ENCODE results near the gene IMPA2. TPM values are rescaled to one million over a fixed set of nuclear protein-coding genes. Genes with fewer than 3 reads are reported as not detected.

Gene IMPA2
- total and polyA plus RNA-seq, 2 donors, result 9.1 to 19.5 TPM

DNA sequence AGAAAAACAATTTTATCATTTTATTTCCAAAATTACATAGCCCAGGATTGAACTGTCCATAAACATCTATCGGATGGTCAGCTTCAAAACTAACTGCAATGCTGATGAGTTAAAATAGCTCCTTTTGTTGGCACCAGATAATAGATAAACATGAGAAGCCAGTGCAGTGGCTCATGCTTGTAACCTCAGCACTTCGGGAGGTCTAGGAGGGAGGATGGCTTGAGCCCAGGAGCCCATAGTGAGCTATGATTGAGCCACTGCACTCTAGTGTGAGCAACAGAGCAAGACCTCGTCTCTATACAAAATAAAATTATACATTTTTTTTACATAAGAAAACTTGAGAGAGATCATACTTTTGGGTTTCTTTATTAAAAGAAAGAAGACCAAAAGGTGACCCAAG is 34.6 kb upstream of the IMPA2 start:
- peak overlapping the region; percentile 46 to 52 for H3K4me3 ChIP-seq (ENCODE audit: low read length in 2 of 2)
- H3K4me1 ChIP-seq (ENCODE audit: control insufficient read depth in 2 of 2, insufficient read depth in 2 of 2, low read length in 2 of 2), result peaks cover 0 to 3% of the 10 kb centered on the region in 2 donors
- peak in 2 of 9 donors; percentile 5 to 11 for DNase-seq (ENCODE audit: low read depth in 6 of 9, low spot score in 9 of 9)
- H3K36me3 ChIP-seq (ENCODE audit: control insufficient read depth in 2 of 2, insufficient read depth in 2 of 2, low read length in 1 of 2), result no peaks in the 10 kb centered on the region
- H3K9me3 ChIP-seq (ENCODE audit: control insufficient read depth in 2 of 2, insufficient read depth in 1 of 2, low read length in 1 of 2), result no peaks in the 10 kb centered on the region
- WGBS, result 50% methylated on average over 3 of the region's 3 CpGs
- H3K27ac ChIP-seq (ENCODE audit: low read depth in 1 of 2, low read length in 1 of 2), result peak overlapping the region in 1 of 2 donors; percentile 61
- peaks cover 0 to 2% of the 10 kb centered on the region in 2 donors for H3K27me3 ChIP-seq (ENCODE audit: control insufficient read depth in 2 of 2, insufficient read depth in 1 of 2, low read length in 1 of 2)

DNA sequence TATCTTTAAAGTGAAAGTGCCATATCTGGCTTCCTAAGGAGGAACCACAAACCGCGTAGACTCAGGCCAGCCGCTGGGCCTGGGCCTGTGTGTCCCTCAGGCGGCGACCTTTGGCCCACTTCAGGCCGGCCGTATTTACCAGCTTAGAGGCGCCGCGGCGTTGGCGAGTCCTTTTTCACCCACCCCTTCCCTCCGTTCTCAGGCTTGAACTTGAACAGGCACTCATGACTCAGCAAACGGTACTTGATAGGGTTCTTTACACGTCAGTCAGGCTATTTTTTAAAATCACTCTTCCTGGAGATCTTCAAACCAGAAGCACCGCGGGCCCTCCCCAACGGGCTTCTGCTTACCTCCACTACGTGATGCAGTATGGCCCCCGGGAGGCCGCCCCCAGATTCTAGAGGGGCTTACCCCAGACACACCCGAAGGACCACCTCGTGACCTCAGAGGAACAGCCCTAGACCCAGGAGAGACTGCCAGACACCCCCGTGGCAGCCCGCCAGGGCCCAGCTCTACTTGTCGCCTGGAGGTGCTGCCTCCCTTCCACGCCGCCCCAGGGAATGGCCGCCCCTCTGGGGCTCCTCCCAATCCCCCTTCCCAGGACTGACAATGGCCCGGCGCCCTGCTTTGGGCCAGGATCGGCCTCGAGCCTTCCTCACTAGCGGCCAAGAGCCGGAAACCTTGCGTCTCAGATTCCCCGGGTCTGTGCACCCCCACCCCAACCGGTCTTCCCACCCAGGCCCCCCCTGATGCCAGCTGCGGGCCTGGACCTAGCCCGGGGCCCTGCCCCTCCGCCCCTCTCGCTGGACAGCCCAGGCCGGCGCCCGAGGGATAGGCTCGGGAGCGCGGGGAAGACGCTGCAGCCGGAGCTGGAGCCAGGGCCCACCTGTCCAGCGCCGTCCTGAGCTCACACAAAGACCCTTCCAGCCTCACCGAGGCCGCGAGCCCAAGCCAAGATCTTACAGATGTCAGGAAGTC is 33.8 kb upstream of the IMPA2 start:
- Histone ChIP-seq H3K9me3 (ENCODE audit: control insufficient read depth in 2 of 2, insufficient read depth in 1 of 2, low read length in 1 of 2) (no peaks in the 10 kb centered on the region), H3K27ac (ENCODE audit: low read depth in 1 of 2, low read length in 1 of 2) (peak overlapping the region; percentile 61 to 82), H3K27me3 (ENCODE audit: control insufficient read depth in 2 of 2, insufficient read depth in 1 of 2, low read length in 1 of 2) (peaks cover 0 to 2% of the 10 kb centered on the region in 2 donors), H3K4me1 (ENCODE audit: control insufficient read depth in 2 of 2, insufficient read depth in 2 of 2, low read length in 2 of 2) (peaks cover 0 to 3% of the 10 kb centered on the region in 2 donors), H3K4me3 (ENCODE audit: low read length in 2 of 2) (peak overlapping the region; percentile 46 to 52), H3K36me3 (ENCODE audit: control insufficient read depth in 2 of 2, insufficient read depth in 2 of 2, low read length in 1 of 2) (no peaks in the 10 kb centered on the region)
- 10% methylated on average over 55 of the region's 55 CpGs for WGBS
- peak; percentile 52 to 87 (median 65) for DNase-seq (ENCODE audit: low read depth in 6 of 9, low spot score in 9 of 9)

DNA sequence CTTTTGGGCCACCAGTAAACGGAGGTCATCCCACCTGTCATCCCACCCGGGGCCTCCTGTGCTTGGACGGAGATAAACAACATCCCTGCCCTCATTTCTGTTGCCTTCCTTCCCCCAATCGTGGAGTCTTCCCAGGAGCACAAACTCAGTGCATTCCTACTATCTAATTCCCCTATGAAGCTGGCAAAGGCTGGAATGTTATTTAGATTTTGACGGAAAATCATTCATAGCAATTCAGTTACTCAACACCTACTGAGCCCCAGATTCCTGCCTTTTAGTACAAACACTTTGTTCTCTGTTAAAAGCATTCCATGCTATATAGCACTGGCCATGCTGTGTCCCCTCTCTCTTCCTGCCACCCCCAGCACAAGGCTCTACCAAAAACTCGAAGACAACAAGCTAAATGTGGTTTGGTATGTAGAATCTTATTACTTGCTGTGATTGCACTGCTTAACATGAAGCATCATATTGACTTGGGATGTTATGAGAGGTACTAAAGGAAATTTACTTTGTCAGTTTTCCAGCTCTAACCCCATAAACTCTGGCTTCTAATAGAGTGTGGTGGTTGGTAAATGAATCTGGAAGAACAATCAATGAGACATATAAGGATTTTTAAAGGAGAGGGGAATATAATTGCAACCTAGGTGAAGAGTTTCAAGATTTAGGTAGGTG is 32.3 kb upstream of the IMPA2 start:
- Histone ChIP-seq H3K4me3 (ENCODE audit: low read length in 2 of 2) (no peak overlapping the region), H3K27ac (ENCODE audit: low read depth in 1 of 2, low read length in 1 of 2) (no peak overlapping the region), H3K27me3 (ENCODE audit: control insufficient read depth in 2 of 2, insufficient read depth in 1 of 2, low read length in 1 of 2) (peaks cover 0 to 2% of the 10 kb centered on the region in 2 donors), H3K4me1 (ENCODE audit: control insufficient read depth in 2 of 2, insufficient read depth in 2 of 2, low read length in 2 of 2) (peaks cover 0 to 3% of the 10 kb centered on the region in 2 donors), H3K36me3 (ENCODE audit: control insufficient read depth in 2 of 2, insufficient read depth in 2 of 2, low read length in 1 of 2) (no peaks in the 10 kb centered on the region), H3K9me3 (ENCODE audit: control insufficient read depth in 2 of 2, insufficient read depth in 1 of 2, low read length in 1 of 2) (no peaks in the 10 kb centered on the region)
- no peak for DNase-seq (ENCODE audit: low read depth in 6 of 9, low spot score in 9 of 9)
- WGBS, result 93% methylated on average over 6 of the region's 6 CpGs

DNA sequence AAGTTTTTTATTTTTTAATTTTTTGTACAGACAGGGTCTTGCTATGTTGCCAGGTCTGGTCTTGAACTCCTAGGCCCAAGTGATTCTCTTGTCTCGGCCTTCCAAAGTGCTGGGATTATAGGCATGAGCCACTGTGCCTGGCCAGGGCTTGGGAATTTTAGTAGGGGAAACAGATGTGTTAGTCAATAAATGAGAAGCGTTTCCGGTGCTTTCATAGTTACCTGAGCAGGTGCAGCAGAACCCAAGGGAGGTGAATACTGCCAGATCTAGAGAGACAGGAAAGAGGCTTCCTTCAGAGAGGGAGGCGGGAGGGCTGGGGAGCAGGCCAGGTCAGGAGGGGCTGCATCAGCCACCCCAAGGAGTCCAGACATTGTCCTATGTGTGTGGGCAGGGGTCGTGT is 30.5 kb upstream of the IMPA2 start:
- no peaks in the 10 kb centered on the region for H3K36me3 ChIP-seq (ENCODE audit: control insufficient read depth in 2 of 2, insufficient read depth in 2 of 2, low read length in 1 of 2)
- peaks cover 0 to 2% of the 10 kb centered on the region in 2 donors for H3K27me3 ChIP-seq (ENCODE audit: control insufficient read depth in 2 of 2, insufficient read depth in 1 of 2, low read length in 1 of 2)
- peaks cover 0 to 3% of the 10 kb centered on the region in 2 donors for H3K4me1 ChIP-seq (ENCODE audit: control insufficient read depth in 2 of 2, insufficient read depth in 2 of 2, low read length in 2 of 2)
- H3K4me3 ChIP-seq (ENCODE audit: low read length in 2 of 2), result no peak overlapping the region
- H3K27ac ChIP-seq (ENCODE audit: low read depth in 1 of 2, low read length in 1 of 2), result no peak overlapping the region
- no peak for DNase-seq (ENCODE audit: low read depth in 6 of 9, low spot score in 9 of 9)
- WGBS, result 82% methylated on average over 5 of the region's 5 CpGs
- peaks cover 0 to 3% of the 10 kb centered on the region in 2 donors for H3K9me3 ChIP-seq (ENCODE audit: control insufficient read depth in 2 of 2, insufficient read depth in 1 of 2, low read length in 1 of 2)

DNA sequence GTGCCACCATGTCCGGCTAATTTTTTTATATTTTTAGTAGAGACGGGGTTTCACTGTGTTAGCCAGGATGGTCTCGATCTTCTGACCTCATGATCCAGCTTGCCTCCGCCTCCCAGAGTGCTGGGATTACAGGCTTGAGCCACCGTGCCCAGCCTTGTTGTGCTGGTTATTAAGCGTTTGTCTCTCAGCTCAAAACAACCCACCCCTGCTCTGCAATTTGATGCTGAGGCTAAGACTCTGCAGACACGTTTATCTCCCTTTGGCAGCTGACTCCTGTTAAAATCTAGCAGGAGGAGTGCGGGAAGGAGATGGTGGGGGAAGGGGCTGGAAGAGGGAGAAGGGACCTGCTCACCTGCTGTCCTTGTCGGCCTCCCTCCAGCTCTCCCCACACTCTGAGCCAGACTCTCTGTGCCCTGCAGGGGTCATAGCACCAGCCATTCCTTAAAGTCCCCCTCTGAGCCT is 29.9 kb upstream of the IMPA2 start:
- H3K27ac ChIP-seq (ENCODE audit: low read depth in 1 of 2, low read length in 1 of 2), result no peak overlapping the region
- no peak for DNase-seq (ENCODE audit: low read depth in 6 of 9, low spot score in 9 of 9)
- no peaks in the 10 kb centered on the region for H3K36me3 ChIP-seq (ENCODE audit: control insufficient read depth in 2 of 2, insufficient read depth in 2 of 2, low read length in 1 of 2)
- no peak overlapping the region for H3K4me3 ChIP-seq (ENCODE audit: low read length in 2 of 2)
- peaks cover 0 to 4% of the 10 kb centered on the region in 2 donors for H3K9me3 ChIP-seq (ENCODE audit: control insufficient read depth in 2 of 2, insufficient read depth in 1 of 2, low read length in 1 of 2)
- H3K4me1 ChIP-seq (ENCODE audit: control insufficient read depth in 2 of 2, insufficient read depth in 2 of 2, low read length in 2 of 2), result peaks cover 0 to 3% of the 10 kb centered on the region in 2 donors
- 95% methylated on average over 9 of the region's 9 CpGs for WGBS
- H3K27me3 ChIP-seq (ENCODE audit: control insufficient read depth in 2 of 2, insufficient read depth in 1 of 2, low read length in 1 of 2), result peaks cover 0 to 2% of the 10 kb centered on the region in 2 donors

DNA sequence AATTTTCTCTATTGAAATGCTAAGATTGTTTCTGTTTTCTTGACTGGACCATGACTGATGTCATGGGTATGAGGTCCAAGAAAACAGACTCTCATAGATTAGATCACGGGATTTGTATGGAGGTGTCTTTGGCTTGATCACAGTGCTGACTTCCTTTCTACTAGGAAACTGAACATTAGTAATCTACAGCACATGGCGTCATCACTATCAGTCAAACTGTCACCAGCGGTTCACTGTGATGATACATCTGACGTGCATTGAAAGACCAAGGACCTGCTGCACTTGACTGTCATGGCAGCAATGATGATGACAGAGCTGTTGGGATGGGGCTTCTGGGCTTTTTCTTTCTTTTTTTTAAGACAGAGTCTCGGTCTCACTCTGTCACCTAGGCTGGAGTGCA is 28.2 kb upstream of the IMPA2 start:
- H3K36me3 ChIP-seq (ENCODE audit: control insufficient read depth in 2 of 2, insufficient read depth in 2 of 2, low read length in 1 of 2), result no peaks in the 10 kb centered on the region
- no peaks in the 10 kb centered on the region for H3K27me3 ChIP-seq (ENCODE audit: control insufficient read depth in 2 of 2, insufficient read depth in 1 of 2, low read length in 1 of 2)
- peaks cover 0 to 4% of the 10 kb centered on the region in 2 donors for H3K9me3 ChIP-seq (ENCODE audit: control insufficient read depth in 2 of 2, insufficient read depth in 1 of 2, low read length in 1 of 2)
- no peaks in the 10 kb centered on the region for H3K4me1 ChIP-seq (ENCODE audit: control insufficient read depth in 2 of 2, insufficient read depth in 2 of 2, low read length in 2 of 2)
- H3K4me3 ChIP-seq (ENCODE audit: low read length in 2 of 2), result no peak overlapping the region
- WGBS, result 97% methylated on average over 5 of the region's 5 CpGs
- no peak overlapping the region for H3K27ac ChIP-seq (ENCODE audit: low read depth in 1 of 2, low read length in 1 of 2)
- DNase-seq (ENCODE audit: low read depth in 6 of 9, low spot score in 9 of 9), result no peak

DNA sequence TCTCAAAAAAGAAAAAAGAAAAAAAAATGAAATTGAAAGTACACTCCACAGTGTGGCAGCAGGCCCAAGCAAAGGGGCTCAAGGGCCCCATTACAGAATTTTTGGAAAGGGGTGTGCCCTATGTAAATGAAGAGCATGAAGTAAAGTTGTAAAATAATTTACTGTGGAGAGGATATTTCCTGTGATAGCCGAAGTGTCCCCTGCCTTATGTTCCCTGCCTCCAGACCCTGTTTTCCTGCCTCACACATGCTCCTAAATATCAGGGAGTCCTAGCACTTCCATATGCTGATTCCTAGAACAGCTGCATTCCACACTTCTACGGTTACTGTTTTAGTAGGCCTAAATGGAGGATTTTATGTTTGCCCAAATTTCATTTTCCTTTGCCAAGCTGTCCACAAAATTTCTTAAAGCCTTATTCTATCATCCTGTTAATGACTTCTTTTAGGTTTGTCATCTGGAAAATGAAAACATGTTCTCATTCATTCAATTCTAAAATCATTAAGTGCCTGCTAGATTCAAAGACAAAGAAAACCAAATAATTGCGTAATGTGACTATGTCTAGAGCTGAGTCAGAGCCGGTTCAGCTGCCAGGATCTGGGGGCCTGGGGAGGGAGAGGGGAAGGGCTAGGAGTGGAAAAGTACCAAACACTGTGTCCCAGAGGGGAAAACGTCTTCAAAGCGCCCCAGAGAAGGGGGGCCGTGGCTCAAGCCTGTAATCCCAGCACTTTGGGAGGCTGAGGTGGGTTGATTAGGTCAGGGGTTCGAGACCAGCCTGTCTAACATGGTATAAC is 25.9 kb upstream of the IMPA2 start:
- no peaks in the 10 kb centered on the region for H3K27me3 ChIP-seq (ENCODE audit: control insufficient read depth in 2 of 2, insufficient read depth in 1 of 2, low read length in 1 of 2)
- H3K9me3 ChIP-seq (ENCODE audit: control insufficient read depth in 2 of 2, insufficient read depth in 1 of 2, low read length in 1 of 2), result peaks cover 0 to 9% of the 10 kb centered on the region in 2 donors
- no peak overlapping the region for H3K4me3 ChIP-seq (ENCODE audit: low read length in 2 of 2)
- no peaks in the 10 kb centered on the region for H3K36me3 ChIP-seq (ENCODE audit: control insufficient read depth in 2 of 2, insufficient read depth in 2 of 2, low read length in 1 of 2)
- DNase-seq (ENCODE audit: low read depth in 6 of 9, low spot score in 9 of 9), result no peak
- H3K27ac ChIP-seq (ENCODE audit: low read depth in 1 of 2, low read length in 1 of 2), result no peak overlapping the region
- no peaks in the 10 kb centered on the region for H3K4me1 ChIP-seq (ENCODE audit: control insufficient read depth in 2 of 2, insufficient read depth in 2 of 2, low read length in 2 of 2)
- 73% methylated on average over 8 of the region's 8 CpGs for WGBS

DNA sequence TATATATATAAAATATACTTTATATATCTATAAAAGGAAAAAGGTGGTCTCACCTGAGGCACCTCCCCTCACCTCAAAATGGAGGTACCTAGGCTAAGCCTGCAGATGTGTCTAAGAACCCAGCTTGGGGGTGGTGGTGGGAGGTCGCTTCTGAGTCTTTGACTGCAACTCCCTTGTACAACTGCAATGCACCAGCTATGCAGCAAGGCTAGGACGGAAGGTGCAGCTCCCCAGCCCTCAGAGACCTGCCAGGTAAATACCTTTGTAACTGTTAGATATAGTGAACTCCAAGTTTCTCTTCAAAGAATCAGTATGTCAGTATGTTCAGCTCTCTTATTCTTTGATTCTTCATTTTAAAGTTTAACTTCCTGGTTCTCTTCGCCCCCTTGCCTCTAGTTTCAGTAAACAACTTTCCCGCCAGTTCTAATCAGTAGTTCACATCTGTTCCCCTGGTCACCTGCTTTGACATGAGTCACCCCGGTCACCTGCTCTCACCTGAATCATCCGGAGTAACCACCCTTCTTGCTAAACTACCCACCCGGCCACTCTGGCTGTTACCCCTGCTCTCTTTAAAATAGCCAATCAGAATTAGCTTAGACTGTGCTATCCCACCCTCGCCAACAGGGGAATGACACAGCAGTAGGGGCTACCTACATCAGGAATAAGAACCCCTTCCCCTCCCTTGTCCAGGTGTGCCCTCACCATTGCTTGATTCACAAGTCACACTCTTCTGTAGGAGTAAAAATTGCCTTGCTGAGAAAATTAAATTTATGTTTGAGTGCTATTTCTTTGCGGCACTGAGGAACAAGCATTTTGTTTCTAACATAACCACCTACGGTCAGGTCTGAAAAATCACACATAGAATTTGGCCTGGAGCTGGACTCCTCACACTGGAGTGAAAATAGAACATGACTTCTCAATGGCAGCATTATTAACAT is 24.7 kb upstream of the IMPA2 start:
- Histone ChIP-seq H3K4me1 (ENCODE audit: control insufficient read depth in 2 of 2, insufficient read depth in 2 of 2, low read length in 2 of 2) (no peaks in the 10 kb centered on the region), H3K27me3 (ENCODE audit: control insufficient read depth in 2 of 2, insufficient read depth in 1 of 2, low read length in 1 of 2) (no peaks in the 10 kb centered on the region), H3K27ac (ENCODE audit: low read depth in 1 of 2, low read length in 1 of 2) (no peak overlapping the region), H3K36me3 (ENCODE audit: control insufficient read depth in 2 of 2, insufficient read depth in 2 of 2, low read length in 1 of 2) (no peaks in the 10 kb centered on the region), H3K9me3 (ENCODE audit: control insufficient read depth in 2 of 2, insufficient read depth in 1 of 2, low read length in 1 of 2) (peaks cover 0 to 9% of the 10 kb centered on the region in 2 donors), H3K4me3 (ENCODE audit: low read length in 2 of 2) (no peak overlapping the region)
- WGBS, result 97% methylated on average over 10 of the region's 10 CpGs
- no peak for DNase-seq (ENCODE audit: low read depth in 6 of 9, low spot score in 9 of 9)

All from thymus (tissue), 11 donors.